T-helper 2 cell (primary cell): Measurements from ENCODE around the gene AOC2.
"Not testable (repeated sequence)": the region's sequence is repeated elsewhere in the genome, so short reads cannot be mapped to it uniquely, and the experiment has no call there.

Experiments used
- DNase-seq, 5 experiments: peaks; one replicate each; pipeline versions ENCODE4 v3.0.0 to v3.0.0-alpha.2; 2012 to 2022

Gene AOC2

GRCh38 chr17:42882166-42882565, 37.8 kb downstream of the AOC2 start:
- DNase-seq: no peak

- DNase-seq: no peak
These were observed 39.6 kb downstream of the AOC2 start for GRCh38 chr17:42883802-42884558.

- DNase-seq: not testable (repeated sequence)
These were observed 41.4 kb downstream of the AOC2 start for GRCh38 chr17:42885806-42886205.

- DNase-seq: no peak
These were observed 42.1 kb downstream of the AOC2 start for GRCh38 chr17:42886283-42887176.

- DNase-seq: no peak
These were observed 45.4 kb downstream of the AOC2 start for GRCh38 chr17:42889809-42890208.

- no peak for DNase-seq
These were observed 47.3 kb downstream of the AOC2 start for GRCh38 chr17:42891539-42892152.

- no peak for DNase-seq
These were observed 49.0 kb downstream of the AOC2 start for GRCh38 chr17:42893359-42893758.

GRCh38 chr17:42894283-42895184, 50.2 kb downstream of the AOC2 start:
- DNase-seq: no peak

- no peak for DNase-seq
These were observed 50.8 kb downstream of the AOC2 start for GRCh38 chr17:42895185-42895555.

- DNase-seq: no peak
These were observed 53.9 kb downstream of the AOC2 start for GRCh38 chr17:42898147-42898811.

GRCh38 chr17:42899981-42900380, 55.6 kb downstream of the AOC2 start:
- DNase-seq: not testable (repeated sequence)
